K562 (cell line): ENCODE data around the gene TNFSF15. TPM values are rescaled to one million over a fixed set of nuclear protein-coding genes. Genes with fewer than 3 reads are reported as not detected.

Experiments used
- ATAC-seq: fragments of 200-7000 bp; cut with Tn5 transposase; 3 replicates; pipeline ENCODE4 v1.9.1; 2020; ENCODE audit warnings: moderate library complexity
- BruUV-seq: library from RNA; stranded (reverse); fragments of 400-500 nt; replicated peaks from 2 replicates; lab custom pipeline; 2021; lab: Mats Ljungman, UMichigan
- CTCF ChIA-PET: fragments of 300-600 bp; formaldehyde crosslinking; extraction: SDS; loops from one replicate; lab custom pipeline; 2021; ENCODE audit warnings: low intra/inter-chr PET ratio; lab: Yijun Ruan, JAX
- POLR2A ChIA-PET: fragments of 300-600, 350-650 bp; sonication (Branson Sonifier 250); formaldehyde crosslinking; extraction: SDS; loops from one replicate; lab custom pipeline; 2021; ENCODE audit warnings: antibody characterized with exemption, inconsistent platforms; lab: Yijun Ruan, JAX
- DNase-seq, 4 experiments: peaks; one replicate each; pipeline versions ENCODE4 v3.0.0 to v3.0.0-alpha.2; 2011 to 2018; ENCODE audit warnings: low spot score in 3 of 4, mixed read lengths in 3 of 4; ENCODE audit errors: extremely low read depth in 1 of 4
- FAIRE-seq: peaks from 2 replicates; lab custom pipeline; 2011; peaks lifted over from hg19 to GRCh38; lab: Jason Lieb, UNC
- H2AFZ ChIP-seq: 2 replicates; pipeline ENCODE4 v1.6.0; 2011; ENCODE audit warnings: low read depth, low read length, control low read depth, inconsistent platforms
- H3K27ac ChIP-seq: fragments of 200-600 bp; 3 replicates; pipeline ENCODE4 v1.8.0; 2011; ENCODE audit warnings: low read depth, mild to moderate bottlenecking, control low read depth, inconsistent platforms, low read length, moderate library complexity, mixed read lengths; ENCODE audit errors: extremely low read depth
- H3K27me3 ChIP-seq, 2 experiments: fragments of 300-600 bp in 1 of 2; 2 replicates in 1 of 2; 3 replicates in 1 of 2; pipeline versions ENCODE4 v1.6.0 to v1.8.0; 2011; ENCODE audit warnings: inconsistent platforms in 2 of 2, low read length in 2 of 2, mild to moderate bottlenecking in 1 of 2, mixed read lengths in 1 of 2, moderate library complexity in 1 of 2; ENCODE audit not compliant: control insufficient read depth in 2 of 2, insufficient read depth in 2 of 2
- H3K36me3 ChIP-seq: fragments of 300-600 bp; 3 replicates; pipeline ENCODE4 v1.8.0; 2011; ENCODE audit warnings: mild to moderate bottlenecking, low read length, inconsistent platforms; ENCODE audit not compliant: control insufficient read depth, insufficient read depth
- H3K4me1 ChIP-seq, 2 experiments: fragments of 200-600 bp in 1 of 2; replicated peaks in 1 of 2; 2 replicates in 1 of 2; 3 replicates in 1 of 2; pipeline versions ENCODE4 v1.5.1 to v1.8.0; 2011; ENCODE audit warnings: inconsistent platforms in 2 of 2, low read length in 2 of 2, mild to moderate bottlenecking in 1 of 2, mixed read lengths in 1 of 2, moderate library complexity in 1 of 2; ENCODE audit not compliant: control insufficient read depth in 2 of 2, insufficient read depth in 2 of 2
- H3K4me2 ChIP-seq: 2 replicates; pipeline ENCODE4 v1.6.1; 2011; ENCODE audit warnings: low read length, control low read depth, inconsistent platforms, mixed read lengths; ENCODE audit not compliant: insufficient read depth
- H3K4me3 ChIP-seq: fragments of 200-600 bp; sonication (generic), shearing (Covaris generic); 2 replicates; pipeline ENCODE4 v1.5.1; 2016; ENCODE audit warnings: control low read depth, inconsistent platforms
- H3K79me2 ChIP-seq: fragments of 200-600 bp; 3 replicates; pipeline ENCODE4 v1.8.0; 2011; ENCODE audit warnings: low read length, inconsistent platforms; ENCODE audit not compliant: control insufficient read depth, insufficient read depth
- H3K9ac ChIP-seq, 2 experiments: 2 replicates each; pipeline versions ENCODE4 v1.6.0 to v1.6.1; 2011; ENCODE audit warnings: low read depth in 2 of 2, low read length in 2 of 2, control low read depth in 1 of 2, inconsistent platforms in 1 of 2, mild to moderate bottlenecking in 1 of 2, mixed read lengths in 1 of 2; ENCODE audit not compliant: insufficient read depth in 1 of 2
- H3K9me1 ChIP-seq: one replicate; pipeline ENCODE4 v1.6.0; 2011; ENCODE audit warnings: inconsistent platforms, mild to moderate bottlenecking, low read length, moderate library complexity; ENCODE audit not compliant: control insufficient read depth, insufficient read depth
- H3K9me3 ChIP-seq: replicated peaks from 2 replicates; pipeline ENCODE4 v1.5.1; 2011; ENCODE audit warnings: low read depth, low read length, inconsistent platforms; ENCODE audit not compliant: control insufficient read depth, insufficient read depth
- H4K20me1 ChIP-seq: replicated peaks from 2 replicates; pipeline ENCODE4 v1.6.1; 2011; ENCODE audit warnings: low read length, inconsistent platforms, mixed read lengths; ENCODE audit not compliant: control insufficient read depth, insufficient read depth
- ARID2 ChIP-seq: fragments of 450-650 bp; IDR thresholded peaks from 2 replicates; pipeline ENCODE4 v1.6.1; 2017; ENCODE audit warnings: antibody characterized with exemption, mild to moderate bottlenecking
- ARNT ChIP-seq, 2 experiments: fragments of 450-650 bp; IDR thresholded peaks; 2 replicates each; pipeline ENCODE4 v1.6.1; 2016; ENCODE audit warnings: mild to moderate bottlenecking in 1 of 2
- FOSL1 ChIP-seq: fragments of 200-800 bp; sonication (Bioruptor generic); conservative IDR thresholded peaks from 2 replicates; pipeline ENCODE4 v1.6.1; 2016; ENCODE audit warnings: missing genetic modification characterization, missing compliant biosample characterization
- HDAC3 ChIP-seq: fragments of 450-650 bp; IDR thresholded peaks from 2 replicates; pipeline ENCODE4 v1.6.1; 2018; ENCODE audit warnings: borderline replicate concordance, mild to moderate bottlenecking, moderate library complexity; ENCODE audit not compliant: partially characterized antibody
- HDAC6 ChIP-seq: IDR thresholded peaks from 2 replicates; pipeline ENCODE4 v1.6.1; 2012; ENCODE audit warnings: low read depth, mild to moderate bottlenecking, control low read depth, inconsistent platforms, low read length, moderate library complexity
- IRF1 ChIP-seq: sonication (generic); formaldehyde crosslinking; IDR thresholded peaks from 2 replicates; pipeline ENCODE4 v1.8.0; 2022; ENCODE audit warnings: missing genetic modification reagents, mild to moderate bottlenecking, borderline replicate concordance
- MEF2D ChIP-seq: conservative IDR thresholded peaks from 2 replicates; pipeline ENCODE4 v1.6.1; 2016; ENCODE audit warnings: low read depth, missing genetic modification characterization, missing compliant biosample characterization
- NCOA4 ChIP-seq: fragments of 450-650 bp; IDR thresholded peaks from 2 replicates; pipeline ENCODE4 v1.6.1; 2018; ENCODE audit warnings: mild to moderate bottlenecking; ENCODE audit not compliant: partially characterized antibody
- NR4A1 ChIP-seq, 2 experiments: fragments of 250-450 bp in 1 of 2; fragments of 450-650 bp in 1 of 2; sonication (Bioruptor Pico) in 1 of 2; IDR thresholded peaks; 2 replicates each; pipeline versions ENCODE4 v1.4.0 to v1.6.1; 2016 to 2020; ENCODE audit warnings: mild to moderate bottlenecking in 2 of 2, missing compliant biosample characterization in 1 of 2, missing genetic modification characterization in 1 of 2, moderate library complexity in 1 of 2
- PATZ1 ChIP-seq: fragments of 250-450 bp; sonication (Bioruptor Pico); IDR thresholded peaks from 2 replicates; pipeline ENCODE4 v1.5.0; 2020; ENCODE audit warnings: mild to moderate bottlenecking, borderline replicate concordance
- PHF20 ChIP-seq: fragments of 450-650 bp; IDR thresholded peaks from 2 replicates; pipeline ENCODE4 v1.6.1; 2018; ENCODE audit not compliant: partially characterized antibody
- PURB ChIP-seq: sonication (generic); formaldehyde crosslinking; IDR thresholded peaks from 2 replicates; pipeline ENCODE4 v1.9.0; 2021; ENCODE audit warnings: low read depth, mild to moderate bottlenecking, missing genetic modification reagents
- SIX5 ChIP-seq, 2 experiments: IDR thresholded peaks; 2 replicates each; pipeline ENCODE4 v1.6.1; 2011; ENCODE audit warnings: low read length in 2 of 2, borderline replicate concordance in 1 of 2, low read depth in 1 of 2, mild to moderate bottlenecking in 1 of 2, moderate library complexity in 1 of 2; ENCODE audit not compliant: insufficient read depth in 1 of 2
- SMAD2 ChIP-seq: fragments of 150-350 bp; IDR thresholded peaks from 2 replicates; pipeline ENCODE4 v1.6.1; 2014; ENCODE audit warnings: low read depth, mild to moderate bottlenecking, low read length
- STAT5B ChIP-seq: fragments of 250-450 bp; sonication (Bioruptor Pico); IDR thresholded peaks from 2 replicates; pipeline ENCODE4 v1.8.0; 2021; ENCODE audit warnings: mild to moderate bottlenecking, inconsistent platforms
- ZEB2 ChIP-seq: fragments of 450-650 bp; IDR thresholded peaks from 2 replicates; pipeline ENCODE4 v1.6.1; 2016
- ZFX ChIP-seq: sonication (generic); formaldehyde crosslinking; IDR thresholded peaks from 2 replicates; pipeline ENCODE4 v1.8.0; 2022; ENCODE audit warnings: mild to moderate bottlenecking, missing genetic modification reagents, moderate library complexity
- ZNF436 ChIP-seq: fragments of 250-450, 450-650 bp; sonication (Bioruptor Pico); formaldehyde crosslinking; IDR thresholded peaks from 2 replicates; pipeline ENCODE4 v1.7.0; 2020; ENCODE audit warnings: mild to moderate bottlenecking
- WGBS: fragments of 100-300 bp; shearing (Covaris generic); methylation state at CpG from one replicate; pipeline ENCODE4 v1.1.6; 2016; ENCODE audit warnings: low coverage, mixed read lengths; ENCODE audit not compliant: insufficient coverage; ENCODE audit errors: missing lambda C conversion rate; 5-methylcytosine and 5-hydroxymethylcytosine counted together
- in situ Hi-C: fragments of 300-500 bp; cut with MboI; formaldehyde crosslinking; loops from 4 replicates; pipeline ENCODE4 v1.15.0; 2018; ENCODE audit warnings: inconsistent platforms, mixed read lengths
- intact Hi-C: fragments of 100-400 bp; cut with micrococcal nuclease; formaldehyde crosslinking; loops from 2 replicates; pipeline ENCODE4 v1.14.2; 2022
- polyA plus RNA-seq, 8 experiments: library from polyadenylated mRNA; depleted of rRNA in 4 of 8; stranded (reverse) in 5 of 8; unstranded in 3 of 8; fragments of >200 nt; fragmentation: Nextera tagmentation in 2 of 8; fragmentation: Illumina TruSeq in 1 of 8; extraction: Ambion mirVana in 2 of 8; extraction: Trizol in 1 of 8; gene quantifications; 2 replicates each; pipeline versions ENCODE4 v1.2.1 to v1.2.3, GENCODE V29; 2011 to 2014; ENCODE audit warnings: inconsistent platforms in 1 of 8, missing spikeins in 1 of 8
- total RNA-seq, 7 experiments: library from RNA; depleted of rRNA in 6 of 7; stranded (reverse); fragments of >200 nt in 6 of 7; fragmentation: Illumina TruSeq in 2 of 7; extraction: Trizol in 2 of 7; gene quantifications; 2 replicates each; pipeline versions ENCODE4 v1.2.1 to v1.2.3, GENCODE V29; 2011 to 2021; ENCODE audit warnings: low replicate concordance in 1 of 7

TNFSF15 gene
- total and polyA plus RNA-seq, 9 of the 15 experiments (the other 6 are each of a cell fraction or from before 2014, with no cell fraction given): not detected

- no peak for FAIRE-seq
These were observed 30.7 kb downstream of the TNFSF15 start for GRCh38 chr9:114775121-114775520.

GRCh38 chr9:114774524-114774923 lies 31.3 kb downstream of the TNFSF15 start:
- BruUV-seq: no TSS peak
- no peaks in the 10 kb centered on the region for H3K36me3 ChIP-seq
- H3K9me3 ChIP-seq: no peaks in the 10 kb centered on the region
- no peak overlapping the region for H3K9ac ChIP-seq
- ChIA-PET CTCF (no interaction called here), POLR2A (interaction anchor here (0.8 kb wide), 1 partner anchor 10 kb away, joined by 3 read pairs; no protein-coding TSS in a partner anchor)
- H3K4me3 ChIP-seq: no peak overlapping the region
- no peaks in the 10 kb centered on the region for H3K79me2 ChIP-seq
- no peaks in the 10 kb centered on the region for H3K9me1 ChIP-seq
- H3K27me3 ChIP-seq: no peaks in the 10 kb centered on the region
- ATAC-seq (no peak), DNase-seq (no peak), FAIRE-seq (no peak)
- no peaks in the 10 kb centered on the region for H4K20me1 ChIP-seq
- no peak overlapping the region for H3K27ac ChIP-seq
- H3K4me1 ChIP-seq: no peaks in the 10 kb centered on the region; a peak in 1 of 5 replicates
- no peak overlapping the region for H3K4me2 ChIP-seq
- in situ Hi-C loops (no loop called here), intact Hi-C loops (no loop called here)
- H2AFZ ChIP-seq: no peak overlapping the region
- 6% methylated on average over 4 of the region's 4 CpGs for WGBS
- TF ChIP-seq ZNF436 (CRISPR knock-in tag) (no peak), PURB (no peak), IRF1 (CRISPR knock-in tag) (no peak), NR4A1 (CRISPR knock-in tag; IDR thresholded peaks at IDR 0.05) (no peak), NR4A1 (tag; IDR thresholded peaks at IDR 0.05) (no peak), PATZ1 (CRISPR knock-in tag) (no peak), ARID2 (no peak), MEF2D (no peak), STAT5B (CRISPR knock-in tag) (no peak), ZEB2 (no peak), FOSL1 (tag) (no peak), HDAC6 (no peak)

More at GRCh38 chr9:114775121-114775520, 30.7 kb downstream of the TNFSF15 start:
- CTCF ChIA-PET: no interaction called here
- no peaks in the 10 kb centered on the region for H3K27me3 ChIP-seq
- in situ Hi-C loops: no loop called here
- DNase-seq (no peak), ATAC-seq (no peak)
- no peaks in the 10 kb centered on the region for H3K79me2 ChIP-seq
- H3K9ac ChIP-seq: no peak overlapping the region
- H3K4me1 ChIP-seq: no peaks in the 10 kb centered on the region; a peak in 1 of 5 replicates
- TF ChIP-seq ZFX (CRISPR knock-in tag) (no peak), SMAD2 (no peak), SIX5 (IDR thresholded peaks at IDR 0.05; ENCODE audit: borderline replicate concordance in 1 of 2, insufficient read depth in 1 of 2, low read depth in 1 of 2, low read length in 2 of 2) (no peak), ARNT (IDR thresholded peaks at IDR 0.05) (no peak), PHF20 (no peak), NCOA4 (no peak), HDAC3 (no peak)
- WGBS: 0% methylated on average over 1 of the region's 1 CpG
- POLR2A ChIA-PET: interaction anchor here (0.8 kb wide), 1 partner anchor 9 kb away, joined by 3 read pairs; no protein-coding TSS in a partner anchor
- H4K20me1 ChIP-seq: no peaks in the 10 kb centered on the region
- H3K27ac ChIP-seq: no peak overlapping the region
- H3K36me3 ChIP-seq: no peaks in the 10 kb centered on the region
- H3K9me3 ChIP-seq: no peaks in the 10 kb centered on the region
- no peaks in the 10 kb centered on the region for H3K9me1 ChIP-seq
- H2AFZ ChIP-seq: no peak overlapping the region
- no peak overlapping the region for H3K4me2 ChIP-seq
- intact Hi-C loops: no loop called here
- no peak overlapping the region for H3K4me3 ChIP-seq
- BruUV-seq: no TSS peak
